HG03565 (cell line): ENCODE results near the gene JPT2.
"Not testable (repeated sequence)": the region's sequence is repeated elsewhere in the genome, so short reads cannot be mapped to it uniquely, and the experiment has no call there.

Experiments
- ATAC-seq: cut with Tn5 transposase; IDR thresholded peaks from one replicate; pipeline ENCODE4 v1.9.1; 2021; ENCODE audit warnings: mild to moderate bottlenecking, moderate library complexity; ENCODE audit not compliant: unreplicated experiment

JPT2 gene

DNA sequence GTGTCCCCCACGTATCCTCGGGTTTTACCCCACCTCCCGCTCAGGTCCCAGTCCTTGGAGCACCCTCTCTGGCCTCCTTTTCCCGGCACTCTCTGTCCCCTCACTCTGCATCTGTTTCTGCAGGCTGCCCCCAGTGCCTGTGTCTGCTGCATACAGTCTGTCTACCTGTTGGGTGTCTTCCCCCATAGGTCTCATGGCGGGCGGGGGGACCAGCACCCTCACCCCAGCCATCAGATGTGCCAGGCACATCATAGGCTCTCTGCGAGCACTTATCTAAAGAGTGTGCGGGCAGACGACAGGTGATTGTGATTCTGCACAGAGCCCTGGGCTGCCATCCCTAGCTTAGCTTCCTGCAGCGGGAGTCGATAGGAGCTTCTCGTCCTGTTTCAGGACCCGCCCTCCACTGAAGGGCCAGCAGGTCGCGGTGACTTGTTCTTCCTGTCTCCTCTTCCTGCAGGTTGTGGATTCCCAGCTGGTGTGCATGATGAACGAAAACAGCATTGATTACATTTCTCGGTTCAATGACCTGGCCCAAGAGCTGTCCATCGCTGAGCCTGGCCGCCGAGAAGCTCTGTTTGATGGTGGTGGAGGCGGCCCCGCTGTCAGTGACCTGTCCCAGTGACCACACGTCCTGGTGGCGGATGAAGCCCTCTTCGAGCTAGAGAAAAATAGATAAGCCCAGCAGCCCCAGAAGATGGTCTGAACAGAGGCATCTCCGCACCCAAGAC, 4.5 kb upstream of the JPT2 start:
- ATAC-seq: no peak

DNA sequence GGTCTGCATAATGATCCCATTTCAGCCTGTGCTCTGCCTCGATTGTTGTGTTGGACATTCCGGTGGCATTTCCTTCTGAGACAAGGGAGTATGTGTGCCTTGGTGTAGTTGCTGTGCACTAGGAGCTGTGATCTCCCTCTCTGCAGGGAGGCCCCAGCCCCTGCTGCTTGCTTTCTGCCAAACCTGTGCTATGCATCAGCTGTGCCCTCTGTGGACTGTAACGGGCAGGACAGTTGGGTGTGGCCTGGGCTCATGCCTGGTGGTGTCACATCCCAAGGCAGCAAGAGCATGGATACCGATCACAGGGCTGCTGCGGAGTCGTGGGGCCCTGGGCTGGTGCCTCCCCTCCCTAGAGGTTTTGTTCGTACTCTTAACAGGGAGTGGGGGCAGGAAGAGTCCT, 3.8 kb upstream of the JPT2 start:
- ATAC-seq: no peak

DNA sequence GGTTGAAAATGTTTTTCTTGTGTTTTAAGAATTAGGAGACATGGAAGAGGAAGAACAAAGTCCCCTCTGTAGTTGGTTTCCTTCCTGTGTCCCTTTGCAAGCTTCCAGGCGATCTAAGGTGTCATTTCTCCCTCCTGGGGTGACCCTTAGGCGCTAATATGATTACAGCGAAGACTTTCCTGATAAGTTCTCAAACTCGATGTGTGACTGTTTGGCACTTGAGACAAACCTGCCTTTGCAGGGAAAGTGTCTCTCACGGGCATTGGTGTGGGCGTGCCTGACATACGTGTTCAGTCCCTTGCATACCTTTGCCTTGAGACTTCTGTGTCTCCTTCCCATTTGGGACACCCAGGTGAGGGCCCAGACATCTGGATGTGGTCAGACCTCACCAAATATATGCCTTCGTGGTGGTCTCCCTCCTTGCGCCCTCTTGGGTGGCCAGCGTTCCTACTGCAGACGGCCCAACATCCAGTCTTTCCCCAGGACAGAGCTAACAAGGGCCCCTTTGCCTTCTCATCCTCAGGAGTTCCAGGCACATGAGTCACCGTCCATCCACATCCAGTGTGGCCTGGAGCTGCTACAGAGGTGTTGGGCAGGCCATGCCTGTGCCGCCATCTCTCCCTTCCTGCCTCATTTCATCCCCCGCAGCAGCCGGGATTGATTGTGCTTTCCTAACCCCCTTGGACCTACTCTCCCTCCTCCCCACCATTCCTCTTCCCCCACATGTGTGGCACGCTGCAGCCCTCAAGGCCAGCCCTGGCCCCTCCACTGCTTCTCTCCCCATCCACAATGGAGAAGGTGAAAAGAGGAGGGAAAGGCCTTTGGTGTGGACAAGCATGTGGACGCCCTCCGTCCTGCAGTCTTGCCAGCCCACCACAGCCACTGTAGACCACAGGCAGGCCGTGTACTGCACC, 3.1 kb upstream of the JPT2 start:
- ATAC-seq: no peak

DNA sequence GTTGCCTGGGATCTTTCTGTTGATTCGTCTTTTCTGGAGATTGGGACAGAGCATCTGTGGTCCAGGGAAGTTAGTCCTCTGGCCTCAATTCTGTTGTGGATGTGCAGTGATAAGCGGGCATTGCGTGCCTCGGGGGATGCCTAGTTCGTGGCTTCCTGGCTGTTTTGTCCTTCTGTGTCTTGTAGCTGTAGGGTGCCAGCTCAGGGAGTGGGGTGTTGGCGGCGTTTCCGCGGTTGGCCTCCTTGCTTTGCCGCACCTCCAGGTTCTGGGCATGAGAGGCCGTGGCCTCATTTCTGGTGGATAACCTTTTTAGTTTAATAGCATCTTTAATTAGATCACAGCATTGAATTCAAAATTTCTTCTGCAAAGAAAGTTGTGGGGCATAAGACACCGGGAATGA, 1.4 kb upstream of the JPT2 start:
- no peak for ATAC-seq

DNA sequence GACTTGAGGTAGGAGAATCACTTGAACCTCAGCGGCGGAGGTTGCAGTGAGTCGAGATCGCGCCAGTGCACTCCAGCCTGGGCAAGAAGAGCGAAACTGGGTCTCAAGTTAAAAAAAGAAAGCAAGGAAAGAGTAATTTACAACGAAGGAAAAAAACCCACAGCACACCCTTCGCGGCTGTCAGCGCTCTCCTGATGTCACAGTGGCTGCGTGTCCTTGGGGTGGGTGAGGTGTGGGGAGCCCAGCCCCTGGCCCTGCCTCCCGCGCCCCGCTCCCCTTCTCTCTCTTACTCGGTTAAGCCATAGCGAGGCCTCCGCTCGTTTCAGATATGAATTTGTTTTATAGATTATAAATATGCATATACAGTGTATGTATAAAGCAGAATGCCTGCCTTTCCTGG, 740 bp upstream of the JPT2 start:
- ATAC-seq: no peak

DNA sequence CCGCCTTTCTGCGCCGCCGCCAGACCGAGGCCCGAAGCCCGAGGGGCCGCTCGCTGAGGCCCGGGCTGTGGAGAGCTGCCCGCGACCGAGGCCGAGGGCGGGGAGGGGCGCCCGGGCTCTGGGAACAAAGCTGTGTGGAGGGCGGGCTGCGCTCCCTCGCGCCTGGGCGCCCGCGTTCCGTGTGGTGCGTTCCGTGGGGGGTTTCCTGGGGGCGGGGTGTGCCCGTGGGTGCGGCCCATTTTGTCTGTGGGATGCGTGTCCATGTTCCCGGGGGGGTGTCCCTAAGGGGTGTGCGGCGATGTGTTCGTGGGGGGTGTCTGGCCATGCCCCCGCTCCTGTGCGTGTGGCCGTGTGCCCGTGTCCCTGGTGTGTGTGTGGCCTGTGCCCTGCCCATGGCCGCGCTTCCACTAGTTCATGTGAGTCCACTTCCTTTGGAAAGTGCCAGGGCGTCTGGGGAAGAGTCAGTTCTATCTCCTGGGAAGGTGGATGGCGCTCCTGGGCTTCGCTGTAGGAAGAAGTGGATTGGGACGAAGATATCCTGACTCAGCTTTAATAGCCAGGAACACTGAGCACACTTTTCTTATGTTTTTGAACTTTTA, 520 bp downstream of the JPT2 start:
- no peak for ATAC-seq

DNA sequence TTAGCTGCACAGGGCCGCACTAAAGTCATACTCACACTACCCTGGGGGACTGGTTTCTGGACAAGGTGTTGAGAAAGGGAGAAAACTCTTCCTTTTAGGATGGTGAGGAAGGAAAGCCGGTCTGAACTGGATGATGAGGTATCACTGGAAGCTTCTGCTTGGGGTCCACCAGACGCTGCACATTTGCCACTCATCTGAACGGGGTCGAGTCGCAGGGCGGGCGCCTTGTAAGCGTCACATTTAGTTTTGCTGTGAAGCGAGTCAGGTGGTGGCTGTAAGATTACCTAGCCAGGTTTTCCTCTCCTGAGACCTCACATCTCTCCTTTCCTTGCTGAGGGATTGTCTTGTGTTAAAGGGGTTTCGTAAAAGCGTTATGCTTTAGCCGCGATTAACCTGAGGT, 2.3 kb downstream of the JPT2 start:
- ATAC-seq: no peak

DNA sequence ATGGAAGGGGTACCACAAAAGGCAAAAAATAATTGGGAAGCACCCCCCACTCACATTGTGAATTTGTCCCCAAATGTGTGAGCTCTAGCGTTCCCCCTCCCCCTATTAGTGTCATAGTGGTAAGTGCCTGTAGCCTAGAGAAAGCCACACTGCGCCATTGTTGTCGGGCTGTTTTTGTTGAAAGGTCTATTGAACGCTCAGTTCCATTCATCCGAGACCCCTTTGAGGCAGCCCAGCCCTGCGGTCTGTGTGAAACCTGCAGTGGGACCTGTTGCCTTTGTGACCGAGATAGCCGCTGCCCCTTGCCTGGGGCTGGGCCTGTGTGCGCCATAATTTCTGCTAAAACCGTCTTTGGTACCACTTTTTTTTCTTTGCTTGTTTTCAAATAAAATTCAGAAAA, 3.0 kb downstream of the JPT2 start:
- no peak for ATAC-seq

DNA sequence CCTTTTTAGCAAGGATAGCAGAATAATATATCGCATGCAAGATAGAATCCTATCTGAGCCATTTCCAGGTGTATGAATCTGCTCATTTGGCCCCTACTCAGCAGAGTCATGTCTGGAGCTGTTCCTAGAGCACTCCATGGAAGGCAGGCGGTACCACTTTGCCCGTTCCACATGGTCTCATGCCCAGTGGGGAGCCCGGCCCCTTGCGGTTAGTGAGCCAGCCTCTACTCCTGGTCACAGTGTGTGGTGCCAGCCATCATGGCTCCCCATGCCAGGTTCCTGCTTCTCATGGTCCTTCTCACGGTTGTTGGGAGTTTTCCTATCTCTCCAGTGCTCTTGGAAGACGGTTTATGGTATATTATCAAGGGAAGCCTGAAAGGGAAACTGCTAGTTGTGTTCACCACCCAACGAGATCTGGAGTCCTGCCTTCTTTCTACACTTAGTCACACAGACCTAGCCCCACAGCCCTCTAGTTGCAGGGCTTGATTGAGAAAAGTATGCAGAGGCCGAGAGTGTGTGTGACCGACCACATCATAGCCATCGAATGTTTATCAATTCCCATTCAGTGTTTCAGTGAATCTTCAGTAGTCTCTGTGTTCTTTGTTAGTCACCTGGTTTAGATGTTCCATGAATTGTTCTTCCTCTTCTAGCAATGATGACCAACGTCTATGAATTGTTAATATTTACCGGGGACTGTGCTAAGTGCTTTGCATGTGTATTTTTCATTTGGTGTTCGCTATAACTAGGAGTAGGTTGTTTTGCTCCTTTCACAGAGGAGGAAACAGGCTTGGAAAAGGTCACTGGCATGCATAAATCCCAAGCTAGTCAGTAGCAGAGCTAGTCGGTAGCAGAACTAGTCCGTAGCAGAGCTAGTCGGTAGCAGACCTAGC, 9.6 kb downstream of the JPT2 start:
- ATAC-seq: no peak

DNA sequence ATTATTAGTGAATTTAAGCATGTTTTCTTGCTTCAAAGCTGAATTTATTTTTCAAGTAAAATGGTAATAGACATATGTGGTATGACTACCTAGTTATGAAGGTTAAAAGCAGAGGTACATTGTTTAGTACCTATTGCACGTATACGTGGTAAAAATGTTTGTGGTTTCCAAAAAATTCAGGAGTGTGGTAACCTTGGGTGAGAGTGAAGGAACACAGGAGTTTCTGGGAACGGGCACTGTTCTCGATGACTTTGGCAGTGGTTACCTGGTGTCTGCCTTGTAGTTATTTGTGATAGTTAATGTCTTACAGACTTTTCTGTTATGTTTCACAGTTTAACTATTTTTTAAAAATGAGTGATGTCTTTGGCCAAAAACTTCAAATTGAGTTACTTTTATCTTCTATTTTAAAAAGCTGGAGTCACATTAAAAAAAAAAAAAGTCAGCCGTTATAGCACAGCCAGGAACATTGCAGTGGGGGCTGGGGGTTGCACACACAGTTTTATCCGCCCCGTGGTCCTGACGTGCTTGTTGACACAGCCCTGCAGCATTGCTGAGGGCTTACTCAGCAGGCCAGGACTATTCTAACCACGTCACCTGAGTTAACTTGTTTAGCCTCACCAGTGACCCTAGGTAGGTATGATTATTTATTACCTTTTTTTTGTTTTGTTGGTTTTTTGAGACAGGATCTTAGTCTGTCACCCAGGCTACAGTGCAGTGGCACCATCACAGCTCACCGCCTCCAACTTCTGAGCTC, 10.9 kb downstream of the JPT2 start:
- ATAC-seq: no peak

DNA sequence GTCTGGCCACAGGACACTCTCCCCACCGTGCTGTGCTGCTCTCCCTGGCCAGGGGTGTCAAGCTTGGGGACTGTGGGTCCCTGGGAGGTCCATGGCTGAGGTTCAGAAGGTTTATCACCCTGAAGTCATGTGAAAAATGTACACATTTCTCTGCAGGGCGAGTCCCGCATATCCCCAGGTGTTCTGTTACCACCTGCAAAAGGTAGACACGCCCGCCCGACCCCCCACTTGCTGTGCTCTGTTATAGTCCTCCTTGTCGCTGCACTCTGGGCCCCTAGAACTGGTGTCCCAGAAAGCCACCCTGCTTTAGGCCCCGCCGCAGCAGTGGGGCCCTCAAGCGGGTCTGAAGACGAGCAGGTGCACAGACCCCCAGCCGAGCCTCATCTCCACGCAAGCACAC, 11.8 kb downstream of the JPT2 start:
- ATAC-seq: no peak

DNA sequence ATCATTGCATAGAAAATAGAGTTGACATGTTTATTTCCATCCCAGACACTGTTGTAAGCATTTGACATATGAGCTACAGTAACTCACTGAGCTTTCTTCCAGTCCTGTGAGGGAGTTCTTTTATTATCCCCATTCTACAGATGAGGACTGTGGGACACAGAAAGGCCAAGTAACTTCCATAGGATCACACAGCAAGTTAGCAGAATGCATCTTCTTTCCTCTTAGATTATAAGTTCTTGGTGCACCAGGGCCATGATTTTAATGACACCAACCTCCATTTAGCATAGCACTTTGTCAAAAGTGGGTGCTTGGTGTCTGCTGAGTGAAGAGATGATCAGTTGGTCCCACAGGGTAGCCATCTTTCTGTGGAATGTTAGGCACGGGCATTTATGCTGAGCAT, 12.7 kb downstream of the JPT2 start:
- no peak for ATAC-seq

DNA sequence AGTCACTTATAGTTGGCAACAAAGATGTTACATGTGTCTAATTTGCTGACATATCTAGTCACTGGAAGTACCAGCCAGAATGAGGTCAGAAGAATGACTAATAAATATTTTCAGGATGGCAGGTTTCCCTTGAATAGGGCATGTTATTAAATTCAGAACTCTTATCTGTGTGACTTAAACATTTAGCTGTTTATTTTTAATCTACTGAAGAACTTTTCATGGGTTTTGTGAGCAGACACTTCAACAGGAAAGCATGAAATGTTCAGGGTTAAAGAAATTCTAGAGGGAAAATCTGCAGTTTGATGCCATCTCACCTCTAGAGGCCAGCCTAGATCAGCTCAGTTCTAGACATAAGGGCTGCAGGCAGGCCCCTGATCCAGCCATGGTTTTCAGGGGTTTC, 13.2 kb downstream of the JPT2 start:
- no peak for ATAC-seq

DNA sequence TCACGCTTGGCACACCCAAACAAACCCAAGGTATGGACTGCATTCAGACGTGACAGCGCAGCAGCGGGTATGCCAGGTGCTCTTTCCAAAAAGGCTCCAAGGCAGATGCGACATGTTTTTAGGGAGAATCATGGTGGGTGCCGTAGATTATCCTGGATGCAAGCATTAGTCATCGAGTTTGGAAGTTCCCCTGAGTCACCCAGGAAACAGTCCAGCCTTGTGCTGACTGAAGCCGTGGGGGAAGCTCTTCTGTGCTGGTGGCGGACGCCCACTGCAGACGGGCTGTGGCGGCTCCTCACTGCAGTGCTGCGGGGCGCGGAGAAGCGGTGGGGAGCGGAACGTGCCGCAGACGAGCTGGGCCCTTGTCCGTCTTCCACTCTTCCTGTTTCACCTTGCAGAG, 13.9 kb downstream of the JPT2 start:
- no peak for ATAC-seq

DNA sequence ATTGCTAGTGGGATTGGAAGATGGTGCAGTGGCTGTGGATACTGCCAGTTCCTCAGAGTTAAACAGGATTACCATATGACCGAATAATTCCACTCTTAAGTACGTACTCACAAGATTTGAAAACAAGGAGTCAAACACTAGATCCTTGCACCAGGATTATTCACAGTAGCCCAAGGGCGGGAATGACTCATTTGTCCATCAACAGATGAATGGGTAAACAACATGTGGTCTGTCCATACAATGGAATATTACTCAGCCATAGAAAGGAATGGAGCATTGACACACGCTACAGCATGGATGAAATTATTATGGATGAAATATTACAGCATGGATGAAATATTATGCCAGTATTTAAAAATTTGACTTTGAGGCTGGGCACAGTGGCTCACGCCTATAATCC, 18.8 kb downstream of the JPT2 start:
- ATAC-seq: no peak

DNA sequence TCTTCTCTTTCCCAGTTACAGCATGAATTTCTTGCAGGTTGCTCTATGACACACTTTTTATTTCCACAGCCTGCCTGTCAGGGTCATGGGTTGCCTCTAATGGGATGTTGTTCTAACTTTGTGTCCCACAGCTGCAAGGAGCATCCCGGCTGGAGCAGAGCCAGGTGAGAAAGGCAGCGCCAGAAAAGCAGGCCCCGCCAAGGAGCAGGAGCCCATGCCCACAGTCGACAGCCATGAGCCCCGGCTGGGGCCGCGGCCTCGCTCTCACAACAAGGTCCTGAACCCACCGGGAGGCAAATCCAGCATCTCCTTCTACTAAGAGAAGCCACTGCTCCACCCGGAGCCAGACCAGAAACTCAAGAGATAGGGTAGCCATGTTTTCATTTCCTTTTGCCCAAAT, 20.6 kb downstream of the JPT2 start:
- ATAC-seq: no peak

DNA sequence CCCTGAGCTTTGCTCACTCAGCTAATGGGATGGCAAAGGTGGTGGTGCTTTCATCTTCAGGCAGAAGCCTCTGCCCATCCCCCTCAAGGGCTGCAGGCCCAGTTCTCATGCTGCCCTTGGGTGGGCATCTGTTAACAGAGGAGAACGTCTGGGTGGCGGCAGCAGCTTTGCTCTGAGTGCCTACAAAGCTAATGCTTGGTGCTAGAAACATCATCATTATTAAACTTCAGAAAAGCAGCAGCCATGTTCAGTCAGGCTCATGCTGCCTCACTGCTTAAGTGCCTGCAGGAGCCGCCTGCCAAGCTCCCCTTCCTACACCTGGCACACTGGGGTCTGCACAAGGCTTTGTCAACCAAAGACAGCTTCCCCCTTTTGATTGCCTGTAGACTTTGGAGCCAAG, 22.2 kb downstream of the JPT2 start:
- no peak for ATAC-seq

DNA sequence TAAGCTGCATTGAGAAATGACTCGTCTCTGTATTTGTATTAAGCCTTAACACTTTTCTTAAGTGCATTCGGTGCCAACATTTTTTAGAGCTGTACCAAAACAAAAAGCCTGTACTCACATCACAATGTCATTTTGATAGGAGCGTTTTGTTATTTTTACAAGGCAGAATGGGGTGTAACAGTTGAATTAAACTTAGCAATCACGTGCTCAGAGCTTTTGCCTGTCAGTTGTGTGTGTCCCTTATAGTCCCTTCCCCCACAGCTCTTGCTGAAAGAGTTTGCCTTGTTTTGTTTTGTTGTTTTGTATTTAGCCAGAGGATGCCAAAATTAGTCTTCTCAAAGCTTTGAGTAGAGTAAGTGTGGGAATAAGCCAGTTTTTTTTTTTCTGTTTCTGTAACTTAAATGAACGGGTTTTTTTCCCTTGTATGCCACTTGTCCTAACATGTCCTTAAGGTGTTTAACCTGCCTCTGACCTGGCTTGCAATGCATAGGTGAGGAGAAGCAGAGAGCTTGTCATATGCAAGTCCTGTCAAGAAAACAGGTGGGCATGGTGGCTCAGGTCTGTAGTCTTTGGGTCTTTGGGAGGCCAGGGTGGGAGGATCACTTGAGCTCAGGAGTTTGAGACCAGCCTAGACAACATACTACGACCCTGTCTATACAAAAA, 23.3 kb downstream of the JPT2 start:
- no peak for ATAC-seq

DNA sequence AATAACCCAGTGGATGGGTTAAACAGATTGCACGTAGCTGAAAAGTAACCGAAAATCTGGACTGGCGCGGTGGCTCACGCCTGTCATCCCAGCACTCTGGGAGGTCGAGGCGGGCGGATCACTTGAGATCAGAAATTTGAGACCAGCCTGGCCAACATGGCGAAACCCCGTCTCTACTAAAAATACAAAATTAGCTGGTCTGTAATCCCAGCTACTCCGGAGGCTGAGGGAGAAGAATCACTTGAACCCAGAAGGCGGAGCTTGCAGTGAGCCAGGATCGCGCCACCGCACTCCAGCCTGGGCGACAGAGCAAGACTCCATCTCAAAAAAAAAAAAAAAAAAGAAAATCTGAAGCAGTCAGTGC, 27.2 kb downstream of the JPT2 start:
- ATAC-seq: not testable (repeated sequence)
